ENCODE results near the gene ANKRD44.
A peak's percentile ranks its signal among the peaks of the same experiment; 100 is the strongest.

ANKRD44 gene

DNA sequence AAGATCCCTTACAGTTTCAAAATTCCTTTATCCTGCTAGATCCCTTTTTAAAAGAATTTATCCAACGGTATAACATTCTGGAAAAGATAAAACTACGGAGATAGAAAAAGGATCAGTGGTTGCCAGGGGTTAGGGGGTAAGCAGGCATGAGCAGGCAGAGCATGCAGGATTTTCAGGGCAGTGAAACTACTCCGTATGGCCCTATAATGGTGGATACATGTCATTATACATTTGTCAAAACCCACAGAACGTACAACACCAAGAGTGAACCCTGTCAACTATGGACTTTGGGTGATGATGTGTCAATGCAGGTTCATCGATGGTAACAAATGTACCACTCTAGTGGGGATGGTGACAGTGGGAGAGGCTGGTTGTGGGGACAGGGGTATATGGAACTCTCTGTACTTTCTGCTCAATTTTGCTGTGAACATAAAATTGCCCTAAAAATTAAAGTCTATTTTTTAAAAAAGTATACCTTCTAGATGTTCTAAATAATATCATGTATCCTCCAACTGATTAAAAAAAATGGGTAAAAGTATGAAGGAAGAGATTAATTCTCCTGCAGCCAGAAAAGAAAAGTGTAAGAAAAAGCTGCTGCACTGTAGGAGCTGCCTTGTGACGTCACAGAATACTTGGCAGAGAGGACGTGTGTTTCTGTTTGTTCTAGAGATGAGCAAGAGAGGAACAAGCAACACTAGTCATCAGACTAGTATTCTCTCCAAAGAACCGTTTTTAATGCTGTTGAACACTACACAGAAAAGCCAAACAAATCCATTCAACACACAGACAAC, 23.6 kb downstream of the ANKRD44 start:
- no peak for DNase-seq

- no peak for DNase-seq
Observed at GRCh38 chr2:197285361-197285760, 25.2 kb downstream of the ANKRD44 start.

DNA sequence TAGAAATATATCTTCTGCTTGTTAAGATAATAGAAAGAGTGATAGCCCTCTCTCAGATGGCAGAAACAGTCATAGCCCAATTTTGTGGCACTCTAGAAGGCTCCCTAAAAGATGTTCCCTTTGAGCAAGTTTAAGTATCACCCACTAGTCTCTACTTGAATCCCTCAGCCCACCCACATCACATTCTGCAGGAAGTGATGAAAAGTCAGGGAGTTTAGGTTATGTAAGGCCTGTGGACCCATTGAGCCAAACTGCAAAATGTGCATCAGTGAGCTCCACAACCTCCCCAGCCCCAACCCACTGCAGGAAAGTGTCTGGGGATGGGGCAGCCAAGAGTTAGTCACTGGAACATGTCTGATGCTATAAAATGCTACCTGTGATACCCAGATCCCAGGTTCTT, 25.6 kb downstream of the ANKRD44 start:
- no peak for DNase-seq

- DNase-seq = no peak
Observed at GRCh38 chr2:197281421-197281820, 29.2 kb downstream of the ANKRD44 start.

DNA sequence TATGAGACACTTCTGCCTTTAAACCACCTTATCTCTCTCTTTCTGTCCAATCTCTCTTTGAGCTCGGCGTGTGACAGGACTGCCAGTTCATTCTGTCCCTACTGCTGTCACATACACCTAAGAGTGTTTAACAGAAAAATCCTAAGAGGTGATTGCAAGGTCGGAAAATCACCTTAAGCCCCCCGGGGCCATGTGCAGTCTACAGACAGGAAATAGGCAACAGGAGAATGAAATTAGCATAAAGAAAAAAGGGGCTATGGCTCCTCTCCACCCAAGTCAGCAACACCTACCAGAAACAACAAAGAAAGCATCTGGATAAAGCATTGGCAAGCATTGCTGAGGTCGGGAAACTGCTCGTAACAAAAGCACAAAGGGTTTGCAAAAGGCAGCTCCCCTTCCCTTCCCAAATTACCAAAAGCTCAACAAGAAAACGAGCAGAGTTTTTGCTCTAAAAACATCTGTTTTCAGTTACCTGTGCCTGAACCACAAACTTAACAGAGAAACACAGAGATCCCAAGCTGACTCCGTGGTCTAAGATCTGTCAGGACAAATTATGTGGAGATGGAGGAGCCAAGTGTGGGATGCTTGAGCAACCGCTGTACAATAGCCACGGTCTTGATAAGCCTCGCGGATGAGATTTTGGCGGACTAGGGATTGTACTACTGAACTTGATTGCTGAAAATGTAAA, 30.4 kb downstream of the ANKRD44 start:
- DNase-seq = no peak

- no peak for DNase-seq
Observed at GRCh38 chr2:197278799-197279763, 31.5 kb downstream of the ANKRD44 start.

GRCh38 chr2:197277794-197278193, 32.8 kb downstream of the ANKRD44 start:
- DNase-seq = no peak

DNA sequence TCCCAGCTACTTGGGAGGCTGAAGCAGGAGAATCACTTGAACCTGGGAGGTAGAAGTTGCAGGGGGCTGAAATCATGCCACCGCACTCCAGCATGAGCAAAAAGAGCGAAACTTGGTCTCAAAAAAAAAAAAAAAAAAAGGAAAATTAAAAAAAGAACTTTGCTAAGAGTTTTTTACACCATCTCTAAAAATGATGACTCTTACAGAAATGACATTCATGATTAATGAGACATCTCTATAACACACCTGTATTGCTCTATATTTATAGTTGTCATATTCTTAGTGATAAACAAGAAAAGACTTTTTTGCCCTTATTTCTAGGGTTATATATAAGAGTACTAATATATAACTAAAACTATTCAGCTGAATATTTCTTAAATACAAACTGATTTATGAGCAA, 34.4 kb downstream of the ANKRD44 start:
- DNase-seq = no peak

DNA sequence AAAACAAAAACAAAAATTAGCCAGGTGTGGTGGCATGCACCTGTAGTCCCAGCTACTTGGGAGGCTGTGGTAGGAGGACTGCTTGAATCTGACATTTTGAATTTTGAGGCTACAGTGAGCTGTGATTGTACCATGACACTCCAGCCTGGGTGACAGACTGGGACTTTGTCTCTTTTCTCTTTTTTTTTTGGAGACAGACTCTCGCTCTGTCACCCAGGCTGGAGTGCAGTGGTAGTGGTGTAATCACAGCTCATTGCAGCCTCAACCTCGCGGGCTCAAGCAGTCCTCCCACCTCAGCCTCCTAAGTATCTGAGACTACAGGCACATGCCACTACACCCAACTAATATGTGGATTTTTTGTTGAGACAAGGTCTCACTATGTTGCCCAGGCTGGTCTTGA, 35.6 kb downstream of the ANKRD44 start:
- no peak for DNase-seq

DNA sequence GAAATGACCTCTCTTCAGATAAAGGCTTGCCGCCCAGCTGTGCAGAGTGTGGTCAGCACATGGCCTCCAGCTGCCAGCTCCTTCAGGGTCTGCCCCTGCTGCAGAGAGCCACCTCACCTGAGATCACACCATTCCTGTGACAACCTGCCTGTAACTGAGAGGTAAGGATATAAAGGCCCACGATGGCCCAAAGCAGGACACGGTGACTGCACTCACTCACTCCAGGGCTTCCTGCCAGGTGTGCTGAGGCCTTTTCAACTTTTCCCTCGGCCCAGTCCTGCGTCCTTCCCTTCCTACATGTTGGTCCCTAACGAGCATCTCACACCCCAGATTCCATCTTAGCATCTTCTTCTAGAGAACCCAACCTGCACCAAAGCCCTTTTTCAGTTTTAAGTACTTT, 36.2 kb downstream of the ANKRD44 start:
- no peak for DNase-seq

- DNase-seq = peak; percentile 60 to 87
Observed at GRCh38 chr2:197273485-197273884, 37.1 kb downstream of the ANKRD44 start.

DNA sequence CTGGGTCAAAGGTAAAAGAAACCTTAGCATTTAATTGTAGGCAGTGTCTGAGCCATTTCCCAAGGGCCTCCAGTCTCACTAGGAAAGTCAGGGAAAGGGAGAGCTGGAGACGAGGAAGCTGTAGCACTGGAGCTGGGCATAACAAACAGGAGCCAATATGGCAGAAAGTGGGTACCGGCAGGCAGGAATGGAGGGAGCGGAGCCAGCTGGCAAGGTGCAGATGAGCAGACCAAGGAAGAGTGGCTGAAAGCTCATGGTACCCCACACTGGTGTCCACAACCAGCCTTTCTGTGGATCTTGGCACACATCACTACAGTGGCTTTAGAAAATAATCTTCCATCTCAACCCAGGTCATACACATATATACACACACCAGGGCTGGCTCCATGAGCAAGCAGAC, 40.0 kb downstream of the ANKRD44 start:
- DNase-seq = no peak

DNA sequence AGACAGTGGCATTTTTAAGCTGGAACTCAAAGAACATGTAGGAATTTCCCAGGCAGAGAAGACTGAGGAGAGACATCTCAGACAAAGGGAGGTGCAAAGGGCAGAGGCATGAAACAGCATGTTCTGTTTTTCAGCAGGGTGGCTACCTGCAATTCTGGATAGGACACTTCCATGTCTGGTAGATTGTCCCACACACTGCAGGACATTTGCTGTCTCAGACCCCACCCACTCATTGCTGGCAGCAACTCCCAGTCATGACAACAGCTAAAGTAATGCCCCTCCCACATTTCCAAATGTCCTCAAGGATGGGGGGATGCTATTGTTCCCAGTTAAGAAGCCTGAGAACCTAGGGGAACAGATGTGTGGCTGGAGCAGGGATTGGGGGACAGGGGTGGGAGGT, 40.8 kb downstream of the ANKRD44 start:
- DNase-seq = no peak

DNA sequence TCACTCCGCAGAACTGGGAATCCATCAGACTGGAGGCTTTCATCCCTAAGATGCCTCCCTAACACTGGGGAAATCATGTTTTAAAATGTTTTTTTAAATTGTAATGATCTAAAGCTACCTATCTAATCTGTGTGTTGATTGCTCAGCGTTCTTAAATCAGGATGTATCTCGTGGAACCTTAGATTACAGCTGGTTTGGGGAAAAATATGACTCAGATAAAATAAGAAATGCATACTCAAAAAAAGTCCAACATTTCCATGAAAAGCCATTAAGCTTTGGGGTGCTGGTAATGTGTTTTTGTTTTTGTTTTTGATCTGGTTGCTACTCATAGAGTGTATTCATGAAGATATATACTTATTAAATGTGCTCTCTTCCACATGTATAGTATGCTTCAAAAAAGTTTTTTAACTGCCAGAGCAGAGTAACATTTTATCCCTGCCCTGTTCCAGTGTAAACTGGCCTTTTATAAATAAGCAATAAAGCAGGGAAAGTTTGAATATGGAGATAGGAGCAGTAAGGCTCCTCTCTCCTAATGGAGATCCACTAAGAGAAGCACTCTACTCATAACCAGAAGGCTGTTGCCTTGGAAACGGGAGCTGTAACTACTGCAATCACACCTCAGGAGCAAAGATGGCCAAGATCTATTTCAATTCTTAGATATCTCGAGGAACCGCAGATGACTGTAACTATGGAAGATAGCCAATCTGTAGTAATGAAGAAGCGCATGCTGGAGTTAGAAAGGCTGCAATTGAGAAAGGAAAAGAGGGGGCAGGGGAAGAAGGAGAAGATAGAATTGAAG, 41.6 kb downstream of the ANKRD44 start:
- no peak for DNase-seq

- DNase-seq = no peak
Observed at GRCh38 chr2:197266477-197266876, 44.1 kb downstream of the ANKRD44 start.

DNA sequence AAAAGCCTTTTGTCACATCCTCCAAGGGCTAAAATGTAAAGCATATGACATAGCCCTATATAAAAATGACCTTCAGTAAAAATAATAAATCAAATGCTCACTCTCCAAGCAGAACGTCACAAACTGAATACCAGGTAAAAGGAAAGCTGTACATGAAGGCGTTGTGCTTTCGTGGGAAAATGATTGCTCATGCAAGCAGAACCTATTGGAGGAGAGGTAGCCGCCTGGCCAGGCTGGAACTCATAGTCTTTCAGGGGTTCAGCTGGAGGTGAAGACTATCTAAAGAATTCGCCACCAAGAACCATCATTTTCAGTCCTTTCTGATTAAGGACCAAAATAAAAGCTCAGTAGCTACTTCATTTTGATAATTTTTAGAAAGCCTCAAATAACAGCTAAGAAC, 44.7 kb downstream of the ANKRD44 start:
- no peak for DNase-seq

DNA sequence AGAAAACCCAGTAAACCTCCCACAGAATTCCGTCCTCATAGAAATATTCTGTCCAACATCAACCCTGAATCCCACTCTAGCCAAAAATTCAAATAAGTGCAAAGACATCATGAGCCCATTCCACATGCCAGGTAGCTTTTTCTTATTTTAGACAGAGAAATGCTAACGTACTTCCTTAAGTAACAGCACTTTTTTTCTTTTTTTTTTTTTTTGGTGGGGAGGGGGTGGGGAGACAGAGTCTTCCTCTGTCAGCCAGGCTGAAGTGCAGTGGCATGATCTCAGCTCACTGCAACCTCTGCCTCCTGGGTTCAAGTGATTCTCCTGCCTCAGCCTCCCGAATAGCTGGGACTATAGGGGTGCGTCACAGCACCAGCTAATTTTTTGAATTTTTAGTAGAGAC, 45.5 kb downstream of the ANKRD44 start:
- DNase-seq = no peak

DNA sequence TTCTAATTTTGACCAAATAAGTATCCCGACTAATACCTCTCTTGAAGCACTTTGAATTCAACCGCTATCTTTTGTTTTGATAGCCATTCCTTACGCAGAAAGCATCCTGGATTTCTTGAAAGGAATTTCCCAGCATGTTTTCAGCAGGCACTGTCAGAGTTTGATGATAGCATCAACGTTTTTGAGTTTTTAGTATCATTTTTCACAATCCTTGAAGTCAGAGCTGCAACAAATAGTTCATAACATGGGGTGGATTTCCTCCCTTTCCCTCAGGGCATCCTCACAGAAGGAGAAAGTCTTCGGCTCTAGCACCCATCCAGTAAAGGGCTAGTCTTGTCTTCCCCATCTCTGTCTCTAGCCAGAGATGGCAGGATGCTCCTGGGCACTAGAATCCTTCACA, 46.2 kb downstream of the ANKRD44 start:
- DNase-seq = no peak

GRCh38 chr2:197263077-197263476, 47.5 kb downstream of the ANKRD44 start:
- DNase-seq = no peak

DNA sequence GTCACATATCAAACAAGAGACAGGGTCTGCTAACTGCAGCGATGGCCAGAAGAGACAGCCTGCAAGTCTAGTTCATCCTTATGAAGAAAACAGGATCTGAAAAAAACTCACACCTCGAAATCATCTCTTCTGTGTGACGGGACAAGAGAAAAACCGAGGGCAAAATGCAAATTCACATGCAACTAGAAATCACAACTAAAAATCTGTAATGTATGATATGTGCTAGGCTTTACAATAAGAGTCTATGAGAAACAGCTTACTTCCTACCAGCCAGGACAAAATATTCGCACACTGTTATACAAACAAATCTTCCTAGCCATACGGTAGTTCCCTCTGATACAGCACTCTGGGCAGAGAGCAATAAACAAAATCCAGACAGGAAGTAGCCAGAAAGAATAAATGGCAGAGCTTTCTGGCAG, 48.8 kb downstream of the ANKRD44 start:
- peak in 1 of 2 experiments; percentile 25 for DNase-seq

GRCh38 chr2:197259470-197259999, 51.0 kb downstream of the ANKRD44 start:
- no peak for DNase-seq

GRCh38 chr2:197258580-197258979, 52.0 kb downstream of the ANKRD44 start:
- DNase-seq = no peak

Measured in NCI-H2081 (cell line).